GM18520 (cell line): Measurements from ENCODE around the gene OR10C1.

Experiments
- ATAC-seq: cut with Tn5 transposase; IDR thresholded peaks from one replicate; pipeline ENCODE4 v1.9.1; 2021; ENCODE audit not compliant: unreplicated experiment

OR10C1 gene

GRCh38 chr6:29477923-29478450 is 38.9 kb downstream of the OR10C1 start:
- ATAC-seq: no peak

DNA sequence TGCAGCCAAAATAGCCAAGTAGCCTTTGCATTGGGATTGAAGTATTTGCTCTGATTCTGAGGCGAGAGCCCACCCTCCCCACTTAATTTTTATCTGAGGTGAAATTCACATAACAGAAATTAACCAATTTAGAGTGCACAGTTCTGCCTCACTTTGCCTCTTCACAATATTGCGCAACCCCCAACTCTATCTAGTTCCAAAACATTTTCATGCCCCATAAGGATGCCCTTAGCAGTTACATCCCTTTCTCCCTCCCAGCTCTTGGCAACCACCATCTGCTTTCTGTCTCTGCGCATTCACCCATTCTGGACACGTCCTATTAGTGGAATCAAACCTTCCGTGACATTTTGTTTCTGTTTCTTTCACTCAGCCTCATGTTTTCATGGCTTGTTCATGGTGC is 39.6 kb downstream of the OR10C1 start:
- ATAC-seq: no peak

DNA sequence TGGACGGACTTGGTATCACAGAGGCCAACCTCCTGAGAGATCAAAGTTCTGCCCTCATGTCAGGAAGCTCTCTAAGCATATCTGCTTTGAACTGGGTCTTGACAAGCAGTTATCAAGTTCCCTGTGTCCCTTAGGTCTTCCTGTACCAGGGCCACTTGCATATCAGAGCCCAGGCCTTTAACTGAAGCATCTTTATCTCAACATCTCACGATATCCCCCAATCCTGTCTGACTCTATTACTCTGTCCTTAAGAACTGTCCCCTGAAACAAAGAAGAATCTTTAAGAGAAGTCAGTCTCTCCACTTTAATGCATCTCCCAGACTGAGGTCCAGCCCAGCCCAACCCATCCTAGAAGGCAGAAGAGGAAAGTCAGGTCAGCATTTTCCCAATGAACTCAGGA is 40.5 kb downstream of the OR10C1 start:
- ATAC-seq: no peak

DNA sequence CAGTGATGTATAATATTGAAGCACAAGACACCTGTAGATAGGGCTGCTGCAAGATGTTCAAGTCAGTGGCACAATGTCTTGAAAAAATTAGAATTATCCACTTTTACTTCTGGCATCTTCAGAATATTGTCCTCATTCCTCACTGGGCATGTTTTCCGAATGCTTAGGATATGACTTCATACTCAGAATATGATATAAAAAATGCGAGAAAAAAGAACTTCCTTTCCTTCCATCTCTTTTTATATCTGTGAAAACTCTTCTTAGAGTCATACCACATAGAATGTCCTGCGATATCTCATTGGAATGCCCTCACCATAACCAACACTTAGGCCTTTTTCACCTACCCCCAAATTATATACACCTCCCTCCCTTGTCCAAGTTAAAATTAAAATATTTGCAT is 44.1 kb downstream of the OR10C1 start:
- ATAC-seq: no peak

- no peak for ATAC-seq
Measured at GRCh38 chr6:29483735-29484134, 44.6 kb downstream of the OR10C1 start.

- no peak for ATAC-seq
Measured at GRCh38 chr6:29486577-29486976, 47.5 kb downstream of the OR10C1 start.

- ATAC-seq: no peak
Measured at GRCh38 chr6:29487131-29487530, 48.0 kb downstream of the OR10C1 start.

DNA sequence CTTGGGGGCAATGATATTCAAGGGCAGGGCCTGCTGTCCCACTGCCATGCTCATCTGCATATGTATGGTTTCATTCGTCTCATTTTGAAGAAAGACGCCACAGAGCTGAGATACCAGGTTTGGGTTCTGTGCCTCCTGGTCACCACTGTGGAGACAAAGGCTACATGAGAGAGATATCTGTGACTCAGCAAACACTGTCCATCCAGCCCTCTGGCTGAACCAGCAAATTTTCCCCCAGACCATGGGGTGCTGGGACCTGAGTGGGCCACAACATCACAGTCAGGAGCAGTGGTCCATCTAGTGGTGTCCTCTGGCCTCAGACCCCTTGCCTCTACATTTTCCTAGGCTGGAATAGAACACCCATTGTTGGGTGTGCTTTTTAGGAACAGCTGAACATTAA is 48.6 kb downstream of the OR10C1 start, which contains the start of gene MAS1L:
MAS1L (minus strand) TSS at position 297 of the 400 bp plus-strand sequence; CDS start at position 243, 54 bp downstream.
- no peak for ATAC-seq

GRCh38 chr6:29488874-29489273 is 49.8 kb downstream of the OR10C1 start:
- ATAC-seq: no peak

- no peak for ATAC-seq
Measured at GRCh38 chr6:29489286-29489685, 50.2 kb downstream of the OR10C1 start.

DNA sequence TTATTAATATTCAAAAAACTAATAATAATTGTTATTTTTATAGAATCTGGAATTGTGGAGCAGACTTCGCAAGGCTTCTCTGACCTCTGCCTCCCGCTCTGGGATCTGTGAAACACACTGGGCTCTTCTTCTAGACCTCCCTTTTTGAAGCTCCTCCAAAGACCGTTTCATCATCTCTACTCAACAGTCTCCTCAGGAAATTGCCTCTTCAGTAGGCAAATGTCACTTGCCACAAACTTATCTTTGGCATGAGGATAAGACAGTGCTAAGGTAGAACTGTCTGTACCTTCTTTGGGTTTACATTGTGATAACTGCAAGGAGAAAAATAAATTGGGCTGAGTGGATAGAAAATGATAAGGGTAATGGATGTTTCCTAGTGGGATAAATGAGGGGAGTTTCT is 50.9 kb downstream of the OR10C1 start:
- ATAC-seq: no peak

- ATAC-seq: no peak
Measured at GRCh38 chr6:29490552-29490951, 51.4 kb downstream of the OR10C1 start.
